GM12878 (cell line): Measurements from ENCODE around the gene RFPL2. TPM values are rescaled to one million over a fixed set of nuclear protein-coding genes. Genes with fewer than 3 reads are reported as not detected.

Experiments used
- ATAC-seq: fragments of 200-7000 bp; cut with Tn5 transposase; 3 replicates; pipeline ENCODE4 v1.9.1; 2020; ENCODE audit warnings: mild to moderate bottlenecking, moderate library complexity
- BruUV-seq: library from RNA; stranded (reverse); fragments of 400-500 nt; replicated peaks from 2 replicates; lab custom pipeline; 2021; lab: Mats Ljungman, UMichigan
- CTCF ChIA-PET: fragments of 300-600 bp; sonication (Branson Sonifier 250); formaldehyde crosslinking; extraction: SDS; loops from one replicate; lab custom pipeline; 2021; ENCODE audit warnings: inconsistent platforms; lab: Yijun Ruan, JAX
- POLR2A ChIA-PET: fragments of 350-600 bp; formaldehyde crosslinking; extraction: SDS; loops from one replicate; lab custom pipeline; 2021; ENCODE audit warnings: inconsistent platforms; lab: Charles Lee
- RAD21 ChIA-PET: fragments of 300-600 bp; sonication (Branson Sonifier 250); formaldehyde crosslinking; loops from one replicate; lab custom pipeline; 2023; ENCODE audit warnings: antibody characterized with exemption; ENCODE audit not compliant: unreplicated experiment; lab: Charles Lee
- SMC1A ChIA-PET: fragments of 300-600 bp; sonication (Branson Sonifier 250); formaldehyde crosslinking; loops from one replicate; lab custom pipeline; 2023; ENCODE audit not compliant: unreplicated experiment, uncharacterized antibody; lab: Charles Lee
- DNase-seq: peaks from one replicate; pipeline ENCODE4 v3.0.0-alpha.2; 2011; ENCODE audit warnings: low read depth, low spot score
- FAIRE-seq: peaks from 3 replicates; lab custom pipeline; 2011; peaks lifted over from hg19 to GRCh38; lab: Jason Lieb, UNC
- H2AFZ ChIP-seq: 2 replicates; pipeline ENCODE4 v1.6.0; 2011; ENCODE audit warnings: low read depth, low read length, control low read depth; ENCODE audit not compliant: control insufficient read depth
- H3K27ac ChIP-seq: 2 replicates; pipeline ENCODE4 v1.5.1; 2011; ENCODE audit warnings: control low read depth; ENCODE audit not compliant: control insufficient read depth, insufficient read depth
- H3K27me3 ChIP-seq, 2 experiments: replicated peaks in 1 of 2; 2 replicates each; pipeline versions ENCODE4 v1.6.0 to v1.6.1; 2011; ENCODE audit warnings: low read length in 1 of 2; ENCODE audit not compliant: control insufficient read depth in 2 of 2, insufficient read depth in 2 of 2
- H3K36me3 ChIP-seq, 2 experiments: 2 replicates each; pipeline ENCODE4 v1.5.1; 2011; ENCODE audit warnings: low read length in 1 of 2; ENCODE audit not compliant: control insufficient read depth in 2 of 2, insufficient read depth in 2 of 2
- H3K4me1 ChIP-seq: 2 replicates; pipeline ENCODE4 v1.6.1; 2011; ENCODE audit warnings: mild to moderate bottlenecking, low read length, moderate library complexity, mixed read lengths; ENCODE audit not compliant: control insufficient read depth, insufficient read depth
- H3K4me2 ChIP-seq: 2 replicates; pipeline ENCODE4 v1.6.0; 2011; ENCODE audit warnings: control low read depth; ENCODE audit not compliant: control insufficient read depth, insufficient read depth
- H3K4me3 ChIP-seq: fragments of 200-600 bp; sonication (generic); 2 replicates; pipeline ENCODE4 v1.5.1; 2016
- H3K79me2 ChIP-seq: 2 replicates; pipeline ENCODE4 v1.6.0; 2011; ENCODE audit warnings: low read length; ENCODE audit not compliant: control insufficient read depth, insufficient read depth
- H3K9ac ChIP-seq: 2 replicates; pipeline ENCODE4 v1.8.0; 2011; ENCODE audit warnings: low read length, control low read depth, mixed read lengths; ENCODE audit not compliant: control insufficient read depth, insufficient read depth
- H3K9me3 ChIP-seq: replicated peaks from 3 replicates; pipeline ENCODE4 v1.5.1; 2011; ENCODE audit warnings: mild to moderate bottlenecking, low read length; ENCODE audit not compliant: control insufficient read depth, insufficient read depth
- H4K20me1 ChIP-seq: 2 replicates; pipeline ENCODE4 v1.6.0; 2011; ENCODE audit not compliant: control insufficient read depth, insufficient read depth
- REST ChIP-seq: IDR thresholded peaks from 2 replicates; pipeline ENCODE4 v1.6.1; 2012; ENCODE audit warnings: mild to moderate bottlenecking, low read depth, low read length
- SUZ12 ChIP-seq: fragments of 200-600 bp; sonication (generic); IDR thresholded peaks from one replicate; pipeline ENCODE4 v1.6.1; 2018; ENCODE audit warnings: antibody characterized with exemption, mild to moderate bottlenecking; ENCODE audit not compliant: unreplicated experiment
- WGBS: methylation state at CpG from one replicate; pipeline ENCODE4 v1.1.6; 2016; ENCODE audit warnings: low lambda C conversion rate; ENCODE audit not compliant: insufficient replicate concordance, insufficient coverage; ENCODE audit errors: missing lambda C conversion rate; 5-methylcytosine and 5-hydroxymethylcytosine counted together
- in situ Hi-C: fragments of 300-500 bp; cut with MboI; formaldehyde crosslinking; loops from 9 replicates; pipeline ENCODE4 v1.14.3; 2018; ENCODE audit warnings: mixed read lengths
- intact Hi-C: fragments of 100-400 bp; cut with micrococcal nuclease; formaldehyde crosslinking; loops from one replicate; pipeline ENCODE4 v1.14.2; 2022; ENCODE audit not compliant: unreplicated experiment
- polyA plus RNA-seq, 11 experiments: library from polyadenylated mRNA; depleted of rRNA in 4 of 11; unstranded in 6 of 11; stranded (reverse) in 5 of 11; fragments of >200 nt; fragmentation: Nextera tagmentation in 4 of 11; fragmentation: Illumina TruSeq in 1 of 11; extraction: Ambion mirVana in 4 of 11; extraction: Trizol in 1 of 11; gene quantifications; 1 replicate in 1 of 11; 2 replicates in 10 of 11; pipeline versions ENCODE4 v1.2.1 to v1.2.3, GENCODE V29; 2011 to 2016; ENCODE audit warnings: inconsistent platforms in 2 of 11, missing spikeins in 2 of 11, low read depth in 1 of 11
- total RNA-seq, 4 experiments: library from RNA; depleted of rRNA in 3 of 4; stranded (reverse); fragments of >200 nt in 3 of 4; fragmentation: Illumina TruSeq in 1 of 4; extraction: Trizol in 1 of 4; gene quantifications; 2 replicates each; pipeline versions ENCODE4 v1.2.1 to v1.2.3, GENCODE V29; 2013 to 2021

The RFPL2 gene
- total and polyA plus RNA-seq, 10 of the 15 experiments (the other 5 are each of a cell fraction or from before 2014, with no cell fraction given): not detected

DNA sequence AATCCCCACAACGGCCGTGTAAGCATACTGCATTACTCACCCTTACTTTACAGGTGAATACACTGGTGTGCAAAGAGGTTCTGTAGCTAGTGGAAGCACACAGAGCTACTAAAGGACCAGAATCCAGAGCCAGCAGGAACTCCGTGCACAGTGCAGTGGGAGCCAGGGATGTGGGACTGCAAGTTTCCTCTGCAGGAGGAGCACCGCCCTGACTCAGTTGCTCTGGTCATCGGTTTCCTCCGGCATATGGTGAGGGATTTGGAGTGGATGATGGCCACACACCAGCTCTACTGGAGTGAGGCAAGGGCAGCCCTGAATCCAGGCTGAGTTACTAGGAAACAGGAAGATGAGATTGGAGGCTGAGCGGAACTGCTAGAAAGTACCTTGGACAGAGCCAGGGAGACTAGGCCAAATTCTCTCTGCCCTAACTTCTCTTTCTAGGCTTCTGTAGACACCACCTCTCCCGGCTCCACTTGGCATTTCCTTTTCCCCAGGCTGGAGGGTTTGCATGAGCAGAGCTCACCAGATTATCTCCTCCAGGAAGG, 27.6 kb downstream of the RFPL2 start:
- Histone ChIP-seq H3K4me2 (no peak overlapping the region), H3K9ac (no peak overlapping the region), H3K9me3 (no peaks in the 10 kb centered on the region), H3K27me3 (peaks cover 0 to 4% of the 10 kb centered on the region in 2 experiments; a peak in 2 of 4 replicates), H3K36me3 (no peaks in the 10 kb centered on the region), H3K4me1 (no peaks in the 10 kb centered on the region), H3K27ac (no peak overlapping the region), H3K4me3 (no peak overlapping the region), H3K79me2 (no peaks in the 10 kb centered on the region), H2AFZ (no peak overlapping the region), H4K20me1 (no peaks in the 10 kb centered on the region)
- RAD21 ChIA-PET: no interaction called here
- CTCF ChIA-PET: no interaction called here
- 79% methylated on average over 7 of the region's 8 CpGs for WGBS
- TF ChIP-seq REST: peak; percentile 60; the same call in 1 of the 2 replicates
- no peak for TF ChIP-seq SUZ12
- SMC1A ChIA-PET: no interaction called here
- DNase-seq (no peak), FAIRE-seq (no peak), ATAC-seq (no peak)
- BruUV-seq: no TSS peak
- in situ Hi-C loops (no loop called here), intact Hi-C loops (no loop called here)
- POLR2A ChIA-PET: no interaction called here
